ENCODE data around the gene DGCR8. TPM values are rescaled to one million over a fixed set of nuclear protein-coding genes. Genes with fewer than 3 reads are reported as not detected.

Gene DGCR8
- total RNA-seq, 1 donor from 2014 or later: 26.5 TPM

GRCh38 chr22:20125201-20126174 is 45.4 kb downstream of the DGCR8 start:
- no peak overlapping the region for H3K4me3 ChIP-seq (ENCODE audit: low read depth, low read length)
- no peak for DNase-seq (ENCODE audit: low read depth)
- TF ChIP-seq, protein P1, sequence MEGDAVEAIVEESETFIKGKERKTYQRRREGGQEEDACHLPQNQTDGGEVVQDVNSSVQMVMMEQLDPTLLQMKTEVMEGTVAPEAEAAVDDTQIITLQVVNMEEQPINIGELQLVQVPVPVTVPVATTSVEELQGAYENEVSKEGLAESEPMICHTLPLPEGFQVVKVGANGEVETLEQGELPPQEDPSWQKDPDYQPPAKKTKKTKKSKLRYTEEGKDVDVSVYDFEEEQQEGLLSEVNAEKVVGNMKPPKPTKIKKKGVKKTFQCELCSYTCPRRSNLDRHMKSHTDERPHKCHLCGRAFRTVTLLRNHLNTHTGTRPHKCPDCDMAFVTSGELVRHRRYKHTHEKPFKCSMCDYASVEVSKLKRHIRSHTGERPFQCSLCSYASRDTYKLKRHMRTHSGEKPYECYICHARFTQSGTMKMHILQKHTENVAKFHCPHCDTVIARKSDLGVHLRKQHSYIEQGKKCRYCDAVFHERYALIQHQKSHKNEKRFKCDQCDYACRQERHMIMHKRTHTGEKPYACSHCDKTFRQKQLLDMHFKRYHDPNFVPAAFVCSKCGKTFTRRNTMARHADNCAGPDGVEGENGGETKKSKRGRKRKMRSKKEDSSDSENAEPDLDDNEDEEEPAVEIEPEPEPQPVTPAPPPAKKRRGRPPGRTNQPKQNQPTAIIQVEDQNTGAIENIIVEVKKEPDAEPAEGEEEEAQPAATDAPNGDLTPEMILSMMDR (conservative IDR thresholded peaks at IDR 0.05; ENCODE audit: low read depth, low read length): no peak

- DNase-seq (ENCODE audit: low read depth): no peak
- TF ChIP-seq, protein P1 (conservative IDR thresholded peaks at IDR 0.05; ENCODE audit: low read depth, low read length): no peak
- no peak overlapping the region for H3K4me3 ChIP-seq (ENCODE audit: low read depth, low read length)
These were observed 46.4 kb downstream of the DGCR8 start for GRCh38 chr22:20126284-20127029.

DNA sequence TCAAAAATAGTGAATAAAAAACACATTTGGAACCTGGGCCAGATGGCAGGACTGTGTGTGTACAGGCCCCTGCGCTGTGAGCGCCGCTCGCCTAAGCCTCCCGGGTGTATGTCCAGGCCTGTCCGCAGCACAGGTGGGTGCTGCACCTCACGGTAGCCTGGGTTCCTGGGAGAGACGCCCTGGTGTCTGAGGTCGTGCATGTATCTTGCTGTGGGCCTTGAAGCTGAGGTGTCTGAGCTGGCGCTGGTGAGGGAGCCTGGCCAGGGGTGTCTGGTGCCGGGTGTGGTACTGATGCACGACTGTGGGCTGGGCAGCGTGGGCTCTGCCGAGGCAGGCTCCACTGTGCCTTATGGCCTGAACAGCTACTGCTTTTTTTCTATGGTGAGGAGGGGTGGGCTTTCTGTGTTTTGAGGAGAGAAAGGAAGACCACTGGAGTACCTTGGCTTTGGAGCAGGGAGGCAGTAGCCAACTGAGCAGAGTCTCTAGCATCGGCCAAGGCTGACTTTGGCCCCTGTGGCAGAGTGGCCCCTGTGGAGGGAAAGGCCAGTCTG is 47.4 kb downstream of the DGCR8 start:
- TF ChIP-seq, protein P1 (conservative IDR thresholded peaks at IDR 0.05; ENCODE audit: low read depth, low read length): no peak
- H3K4me3 ChIP-seq (ENCODE audit: low read depth, low read length): no peak overlapping the region
- no peak for DNase-seq (ENCODE audit: low read depth)

GRCh38 chr22:20127869-20128618 is 48.0 kb downstream of the DGCR8 start:
- no peak for DNase-seq (ENCODE audit: low read depth)
- TF ChIP-seq, protein P1 (conservative IDR thresholded peaks at IDR 0.05; ENCODE audit: low read depth, low read length): no peak
- H3K4me3 ChIP-seq (ENCODE audit: low read depth, low read length): no peak overlapping the region

DNA sequence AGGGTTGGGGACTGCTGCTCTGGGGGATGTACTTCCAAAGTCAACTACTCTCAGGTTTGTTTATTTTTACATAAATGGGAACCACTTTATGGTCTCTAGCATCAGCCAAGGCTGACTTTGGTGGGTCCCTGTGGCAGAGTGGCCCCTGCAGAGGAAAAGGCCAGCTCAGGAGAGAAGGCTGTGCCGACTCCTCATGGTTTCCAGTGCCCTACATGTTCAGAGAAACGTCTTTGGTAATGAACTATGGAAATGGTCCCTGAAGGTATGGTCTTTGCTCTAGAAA is 48.5 kb downstream of the DGCR8 start:
- no peak for DNase-seq (ENCODE audit: low read depth)
- TF ChIP-seq, protein P1 (conservative IDR thresholded peaks at IDR 0.05; ENCODE audit: low read depth, low read length): no peak

DNA sequence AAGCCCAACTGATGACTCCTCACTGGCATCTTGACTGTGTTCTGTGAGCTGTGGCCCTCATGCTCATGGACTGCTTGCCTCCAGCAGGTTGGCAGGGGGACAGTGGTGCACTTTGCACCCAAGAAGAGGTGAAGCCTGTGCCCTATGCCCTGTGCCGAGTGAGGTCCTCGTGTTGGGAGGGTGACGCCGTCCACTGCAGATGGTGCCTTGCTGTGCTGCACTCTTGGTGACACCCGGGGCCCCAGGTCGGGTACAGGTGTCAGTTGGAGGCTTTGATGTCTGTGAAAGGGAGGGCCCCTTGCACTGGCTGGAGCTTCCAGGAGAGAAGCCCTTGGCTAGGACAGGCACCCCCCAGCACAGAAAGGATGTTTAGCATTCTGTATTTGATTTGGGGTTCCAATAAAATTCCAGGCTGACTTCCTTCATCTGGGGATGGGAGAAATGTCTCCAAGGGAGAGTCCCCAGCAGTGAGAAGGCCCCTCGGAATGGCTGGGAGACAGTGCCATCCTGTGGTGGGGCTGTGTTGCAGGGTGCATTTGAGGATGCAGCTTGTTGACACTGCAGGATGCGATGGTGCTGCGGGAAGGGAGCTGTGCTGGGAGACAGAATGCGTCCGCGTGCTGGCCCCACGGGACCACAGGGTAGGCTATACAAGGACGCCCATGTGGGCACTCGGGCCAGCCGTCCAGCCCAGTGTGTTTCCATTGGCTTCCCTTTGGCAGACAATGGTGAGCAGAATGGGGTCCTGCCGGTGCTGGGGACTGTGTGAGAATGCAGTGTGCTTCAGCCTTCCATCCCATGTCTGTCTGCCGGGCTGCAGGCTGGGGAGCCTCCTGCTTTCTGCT is 49.1 kb downstream of the DGCR8 start:
- no peak for DNase-seq (ENCODE audit: low read depth)
- TF ChIP-seq, protein P1 (conservative IDR thresholded peaks at IDR 0.05; ENCODE audit: low read depth, low read length): peak; percentile 57
- H3K4me3 ChIP-seq (ENCODE audit: low read depth, low read length): no peak overlapping the region

More for the DNA sequence above, 48.5 kb downstream of the DGCR8 start:
- no peak overlapping the region for H3K4me3 ChIP-seq (ENCODE audit: low read depth, low read length)
